GM21723 (cell line): ENCODE data around the gene PNLIP.

ENCODE experiments used
- ATAC-seq: cut with Tn5 transposase; IDR thresholded peaks from one replicate; pipeline ENCODE4 v1.9.1; 2021; ENCODE audit warnings: mild to moderate bottlenecking, moderate library complexity; ENCODE audit not compliant: unreplicated experiment

Gene PNLIP

DNA sequence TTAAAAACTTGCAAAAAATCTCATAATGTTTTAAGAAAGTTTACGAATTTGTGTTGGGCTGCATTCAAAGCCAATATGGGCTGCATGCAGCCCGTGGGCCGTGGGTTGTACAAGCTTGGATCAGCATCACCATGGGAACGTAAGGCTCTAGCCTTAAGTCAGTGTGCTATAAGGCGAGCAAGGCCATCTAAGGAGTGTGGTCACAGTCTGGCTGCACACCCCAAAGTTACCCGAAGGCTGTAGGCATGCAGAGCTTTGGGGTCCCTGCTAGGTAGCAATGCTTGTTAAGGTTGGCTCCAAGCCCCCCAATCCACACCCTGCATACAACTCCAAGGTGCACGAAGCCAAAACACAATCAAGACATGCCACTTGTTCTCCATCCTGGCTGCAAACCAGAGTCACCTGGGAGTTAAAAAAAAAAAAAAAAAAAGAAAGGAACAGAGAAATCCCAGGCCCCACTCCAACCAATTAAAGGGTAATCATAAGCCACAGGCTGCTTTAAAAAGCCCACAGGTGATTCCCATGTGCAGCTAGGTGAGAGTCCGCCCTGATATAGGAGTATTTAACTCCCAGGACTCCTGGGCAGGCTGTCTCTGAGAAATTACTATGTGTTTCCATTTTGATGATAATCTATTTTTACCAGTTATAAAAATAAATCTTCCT lies 66.5 kb downstream of the PNLIP start:
- ATAC-seq = no peak

DNA sequence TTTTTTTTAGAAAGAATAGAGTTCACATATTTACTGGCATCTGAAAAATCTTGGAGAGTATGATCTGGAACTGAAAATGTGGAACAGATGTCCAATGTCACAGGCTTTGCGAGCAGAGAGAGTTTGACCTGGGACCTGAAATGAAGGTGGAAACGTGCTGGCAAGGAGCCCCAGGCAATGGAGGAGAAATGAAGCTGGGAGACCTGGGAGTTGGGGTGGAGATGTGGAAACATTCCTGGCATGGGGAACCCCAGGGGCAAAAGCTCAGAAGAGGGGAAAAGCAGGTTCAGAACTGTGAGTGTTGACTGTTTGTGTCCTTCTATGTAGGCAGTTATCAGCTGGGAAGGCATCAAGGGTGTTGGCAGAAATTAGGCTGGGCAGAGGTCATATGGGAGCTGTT lies 67.7 kb downstream of the PNLIP start:
- ATAC-seq = no peak

DNA sequence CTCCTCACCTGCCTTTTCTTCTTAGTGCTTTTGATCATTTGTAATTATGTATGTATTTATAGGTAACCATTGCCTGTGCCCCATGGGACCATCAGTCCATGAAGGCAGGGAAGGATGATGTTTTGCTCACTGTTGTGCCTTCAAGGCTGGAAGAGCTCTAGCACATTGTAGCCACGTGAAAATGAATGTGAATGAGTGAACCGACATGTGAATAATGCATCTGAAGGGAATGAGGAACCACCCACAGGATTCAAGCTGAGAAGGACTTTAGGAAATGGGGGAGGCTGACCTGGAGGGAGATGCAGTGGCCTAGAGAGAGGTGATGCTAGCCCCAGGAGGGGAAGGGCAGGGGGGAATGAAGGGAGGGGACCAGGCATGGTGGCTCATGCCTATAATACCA lies 69.1 kb downstream of the PNLIP start:
- ATAC-seq = no peak

GRCh38 chr10:116615199-116615776 lies 69.6 kb downstream of the PNLIP start:
- no peak for ATAC-seq
